CD4-positive, alpha-beta T cell treated with Interleukin-15 for 1 hour (primary cell): ENCODE results near the gene DGKB.

Source experiments
- DNase-seq: peaks from one replicate; pipeline ENCODE4 v3.0.0-alpha.2; 2020

DGKB gene

GRCh38 chr7:14271441-14271840 lies 631.1 kb downstream of the DGKB start:
- DNase-seq: no peak

- no peak for DNase-seq
Measured at GRCh38 chr7:14270099-14270498, 632.5 kb downstream of the DGKB start.

- DNase-seq: no peak
Measured at GRCh38 chr7:14260011-14260410, 642.5 kb downstream of the DGKB start.

GRCh38 chr7:14258861-14259260 lies 643.7 kb downstream of the DGKB start:
- DNase-seq: no peak

DNA sequence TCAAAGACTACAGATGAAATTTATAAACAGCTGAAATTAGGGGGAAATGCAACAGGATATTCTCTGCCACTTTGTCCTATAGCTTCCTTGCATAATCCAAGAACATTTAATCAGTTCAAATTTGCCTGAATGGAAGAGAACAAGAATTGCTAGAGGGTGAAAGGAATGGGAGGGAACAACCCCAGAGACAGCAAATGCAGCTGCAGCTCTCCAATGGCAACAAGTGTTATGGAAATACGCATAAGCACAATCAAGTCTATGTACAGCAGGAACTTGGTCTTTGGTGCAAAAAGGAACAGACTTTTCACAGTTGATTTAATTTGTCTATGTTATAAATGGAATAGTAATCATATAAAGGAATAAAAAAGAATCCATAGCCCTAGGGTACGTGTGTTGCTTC lies 644.1 kb downstream of the DGKB start:
- DNase-seq: no peak

GRCh38 chr7:14252458-14252857 lies 650.1 kb downstream of the DGKB start:
- DNase-seq: no peak

DNA sequence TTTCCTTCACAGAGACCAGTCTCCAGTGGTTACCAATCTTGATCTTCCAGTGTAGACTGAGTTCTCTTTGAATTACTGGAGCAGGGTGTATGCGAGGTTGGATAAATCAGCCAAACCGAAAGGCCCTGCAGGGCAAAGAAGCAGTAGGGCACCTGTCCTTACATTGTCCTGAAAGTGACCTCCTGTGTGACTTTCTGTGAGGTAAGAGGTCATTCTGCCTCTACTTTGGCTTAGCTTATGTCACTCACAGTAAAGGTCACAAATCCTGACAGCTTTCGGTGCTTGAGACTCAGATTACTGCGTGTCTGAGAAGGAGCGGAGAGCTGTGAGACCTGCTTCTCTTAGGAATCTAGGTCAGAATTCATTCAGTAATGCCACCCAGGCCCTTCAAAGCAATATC lies 660.4 kb downstream of the DGKB start:
- DNase-seq: no peak

DNA sequence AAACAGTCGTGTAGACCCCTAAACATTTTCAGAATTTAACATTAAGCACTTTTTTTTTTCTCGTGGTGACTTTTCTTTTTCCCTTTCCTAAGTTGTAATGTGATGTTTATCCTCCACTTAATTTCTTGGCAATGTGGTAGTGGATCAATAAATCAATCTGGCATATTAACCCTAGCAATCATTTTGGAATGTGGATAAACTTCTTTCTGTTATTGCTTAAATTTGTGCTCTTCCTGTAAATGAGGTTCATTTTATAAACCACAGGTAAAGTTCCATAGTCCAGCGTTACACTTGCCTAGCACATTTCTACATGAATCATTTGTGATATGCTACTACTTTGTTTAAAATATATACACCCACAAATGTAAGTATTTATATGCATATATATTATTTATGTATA lies 665.7 kb downstream of the DGKB start:
- no peak for DNase-seq

DNA sequence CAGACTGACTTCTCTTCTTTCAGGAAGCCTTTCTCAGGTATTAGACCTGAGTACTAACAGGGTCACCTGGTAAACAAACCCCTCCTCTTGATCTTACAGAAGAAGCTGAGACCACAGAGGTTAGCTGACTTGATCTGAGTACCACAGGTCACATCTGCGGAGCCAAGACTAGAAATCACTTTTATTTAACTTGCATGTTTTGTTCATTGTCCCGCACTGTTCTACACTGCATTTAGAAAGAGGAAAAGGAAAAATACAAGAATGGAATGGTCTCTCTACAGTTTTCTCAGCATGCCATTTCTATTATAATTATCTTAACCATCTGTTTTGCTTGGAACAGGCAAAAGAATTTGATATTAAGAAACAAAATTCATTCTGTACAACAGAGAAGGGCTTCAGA lies 667.5 kb downstream of the DGKB start:
- no peak for DNase-seq

DNA sequence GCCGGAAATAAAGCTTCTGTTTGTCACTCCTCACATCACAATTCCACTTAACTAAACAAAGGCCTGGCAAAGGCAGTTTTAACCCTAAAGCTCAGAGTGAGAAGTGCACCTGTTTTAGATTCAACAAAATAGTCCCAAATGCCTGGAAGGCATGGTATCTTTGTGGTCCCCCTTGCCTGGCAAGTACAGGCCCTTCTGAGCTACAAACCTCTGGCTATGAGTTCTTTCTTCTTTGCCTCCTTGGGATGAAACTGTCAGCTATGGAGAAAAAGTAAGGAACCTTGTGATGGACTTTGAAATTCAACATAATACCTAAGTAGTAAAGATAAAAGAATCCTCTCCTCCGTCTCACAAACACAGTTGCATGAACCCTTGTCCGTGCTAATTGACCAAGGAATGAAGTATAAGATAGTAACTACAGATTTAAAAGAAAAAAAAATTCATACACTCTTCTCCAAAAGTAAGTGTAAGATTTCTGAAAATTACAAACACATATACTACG lies 668.6 kb downstream of the DGKB start:
- no peak for DNase-seq

- DNase-seq: no peak
Measured at GRCh38 chr7:14233076-14233867, 669.3 kb downstream of the DGKB start.

DNA sequence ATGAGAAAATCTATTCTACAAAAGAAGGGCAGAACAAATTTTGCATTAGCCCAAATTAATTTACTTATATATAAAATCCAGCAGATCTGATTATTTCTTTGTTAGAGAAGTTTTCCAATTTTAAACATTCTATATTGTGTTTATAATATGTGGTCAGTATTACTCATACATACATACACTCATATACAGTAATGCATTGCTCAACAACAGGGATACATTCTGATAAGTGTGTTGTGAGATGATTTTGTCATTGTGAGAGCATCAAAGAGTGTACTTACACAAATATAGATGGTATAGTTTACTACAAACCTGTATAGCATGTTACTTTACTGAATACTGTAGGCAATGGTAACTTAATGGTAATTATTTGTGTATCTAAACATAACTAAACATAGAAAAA lies 673.5 kb downstream of the DGKB start:
- no peak for DNase-seq

DNA sequence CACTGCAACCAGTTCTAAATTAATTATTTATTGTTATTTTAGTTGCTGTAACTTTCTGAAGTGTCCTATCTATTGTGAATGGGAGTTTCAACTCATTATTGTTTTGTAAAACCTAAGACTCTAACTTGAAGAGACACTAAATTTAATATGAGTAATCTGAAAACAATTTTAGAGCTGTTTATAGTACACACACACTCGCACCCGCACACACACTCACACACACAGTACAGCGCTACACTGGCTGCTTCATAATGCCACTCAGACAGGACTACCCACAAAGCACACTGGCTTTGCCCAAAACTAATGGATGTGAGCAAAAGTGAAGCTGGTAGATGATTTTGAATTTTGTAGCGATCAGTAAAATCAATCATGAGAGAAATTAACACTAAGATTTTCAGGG lies 674.2 kb downstream of the DGKB start:
- DNase-seq: no peak

DNA sequence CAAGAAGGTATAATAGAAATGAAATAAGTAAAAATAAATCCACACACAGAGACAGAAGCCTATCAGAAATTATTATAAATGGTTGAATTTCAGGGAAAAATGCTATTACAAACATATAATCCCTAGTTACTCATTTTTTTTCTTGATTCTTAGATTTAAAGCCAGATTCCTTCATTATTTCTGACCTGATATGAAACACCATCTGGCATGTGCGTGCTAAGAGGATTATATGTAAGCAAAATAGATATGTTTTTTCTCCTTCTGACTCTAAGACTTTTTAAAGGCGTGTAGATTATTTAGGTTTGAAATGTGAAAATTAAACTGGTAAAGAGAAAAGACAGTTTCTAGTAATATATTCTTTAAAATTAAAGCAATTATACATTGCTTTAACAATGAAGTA lies 676.4 kb downstream of the DGKB start:
- DNase-seq: no peak

GRCh38 chr7:14219125-14219524 lies 683.4 kb downstream of the DGKB start:
- DNase-seq: no peak

- no peak for DNase-seq
Measured at GRCh38 chr7:14218338-14218737, 684.2 kb downstream of the DGKB start.

GRCh38 chr7:14209896-14210484 lies 692.6 kb downstream of the DGKB start:
- DNase-seq: no peak

GRCh38 chr7:14207711-14208110 lies 694.8 kb downstream of the DGKB start:
- DNase-seq: no peak

DNA sequence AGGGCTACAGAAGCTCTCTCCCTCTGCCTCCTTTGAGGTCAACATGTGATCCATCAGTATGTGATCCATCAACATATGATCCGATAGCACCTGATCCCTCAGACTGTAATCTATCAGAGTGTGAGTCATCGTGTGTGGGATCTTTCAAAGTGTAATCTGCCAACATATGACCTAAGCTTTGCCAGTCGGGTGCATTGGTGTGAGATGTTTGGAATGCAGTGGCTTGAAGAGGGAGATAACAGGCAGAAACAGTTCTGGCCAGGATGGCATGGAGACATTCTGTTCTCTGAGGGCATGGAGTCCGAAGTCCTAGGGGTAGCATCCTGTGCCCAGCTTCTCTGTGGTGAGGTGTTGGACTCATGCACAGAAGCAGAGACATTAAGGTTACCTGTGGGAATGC lies 695.4 kb downstream of the DGKB start:
- DNase-seq: no peak

GRCh38 chr7:14206121-14206520 lies 696.4 kb downstream of the DGKB start:
- no peak for DNase-seq

DNA sequence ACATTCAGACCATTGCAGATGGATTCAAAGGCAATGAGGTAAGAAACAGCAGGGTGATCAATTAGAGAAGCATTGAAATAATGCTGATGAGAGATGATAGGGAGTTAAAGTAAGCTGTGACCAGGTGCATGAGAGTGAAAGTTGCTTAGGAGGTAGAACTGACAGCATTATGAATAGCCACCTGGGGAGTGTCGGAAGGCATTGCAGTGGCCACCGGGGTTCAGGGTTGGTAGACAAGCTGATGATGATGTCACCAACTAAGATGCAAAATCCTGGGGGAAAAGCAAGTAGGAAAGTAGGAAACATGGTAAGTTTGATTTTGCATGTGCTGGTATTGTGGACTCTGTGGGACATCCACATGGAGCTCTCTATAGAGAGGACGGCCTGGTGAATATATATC lies 701.2 kb downstream of the DGKB start:
- DNase-seq: no peak

- DNase-seq: no peak
Measured at GRCh38 chr7:14199336-14199735, 703.2 kb downstream of the DGKB start.

DNA sequence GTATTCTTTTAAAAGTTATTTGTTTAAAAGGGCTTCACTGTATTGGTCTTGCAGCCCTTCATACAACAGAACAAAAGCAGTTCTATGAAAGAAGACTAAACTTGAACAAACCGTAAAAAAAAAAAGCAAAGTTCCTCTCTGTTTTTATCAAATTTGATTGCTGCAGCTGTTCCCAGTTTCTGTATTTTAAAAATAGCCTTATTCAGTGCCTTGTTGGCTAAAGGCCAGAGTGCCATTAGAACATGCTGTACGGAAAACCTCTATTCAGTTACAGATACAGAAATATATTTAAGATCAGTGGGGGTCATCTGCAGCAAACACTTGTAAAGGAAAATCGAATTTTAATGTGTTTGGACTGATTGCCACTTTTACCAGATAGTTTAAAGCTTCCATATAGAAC lies 705.3 kb downstream of the DGKB start:
- no peak for DNase-seq

DNA sequence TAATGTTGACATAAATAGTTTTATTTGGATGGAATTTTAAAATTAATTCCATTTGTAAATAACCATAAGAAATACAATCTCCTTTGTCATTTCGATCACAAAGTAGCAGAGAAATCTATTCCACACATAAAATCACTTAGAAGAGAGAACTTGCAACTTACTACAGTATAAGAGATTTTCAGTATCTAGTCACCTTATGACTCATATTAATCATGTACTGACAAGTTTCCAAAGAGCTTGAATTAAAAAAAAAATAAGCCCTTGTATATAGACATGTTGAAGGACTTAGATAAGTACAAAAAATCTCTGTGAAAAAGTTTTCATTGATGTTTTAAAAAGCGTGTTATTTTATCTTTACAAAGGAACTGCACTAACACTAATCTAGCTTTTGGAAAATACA lies 706.0 kb downstream of the DGKB start:
- DNase-seq: no peak

- DNase-seq: no peak
Measured at GRCh38 chr7:14195871-14196270, 706.7 kb downstream of the DGKB start.
